Activated CD8-positive, alpha-beta memory T cell treated with anti-CD3 and anti-CD28 coated beads, Interleukin-2, amount 50 U/mL, for 24 hours (primary cell): ENCODE data around the gene FAM241B.

Experiments
- DNase-seq: peaks from one replicate; pipeline ENCODE4 v3.0.0-alpha.2; 2020; ENCODE audit errors: extremely low read depth

FAM241B gene

DNA sequence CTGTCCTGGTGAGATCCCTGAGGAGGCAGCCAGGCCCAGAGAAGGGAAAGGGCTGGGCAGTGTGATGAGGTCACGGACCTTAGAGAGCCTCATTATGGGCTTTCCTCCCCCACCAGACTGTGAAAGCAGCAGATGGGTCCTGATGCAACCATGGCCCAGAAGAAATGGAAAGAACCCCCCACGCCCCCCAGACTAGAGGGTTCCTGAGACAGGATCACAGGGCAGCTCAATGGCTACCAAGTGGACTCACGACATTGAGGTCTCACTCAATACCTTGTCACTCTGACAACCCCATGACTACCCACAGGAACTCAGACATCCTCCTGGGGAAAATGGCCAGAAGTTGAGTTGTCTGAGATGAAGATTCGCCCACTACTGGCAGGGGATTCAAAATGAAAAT, 36.7 kb downstream of the FAM241B start:
- no peak for DNase-seq

GRCh38 chr10:69668721-69669120, 38.7 kb downstream of the FAM241B start:
- DNase-seq: no peak

DNA sequence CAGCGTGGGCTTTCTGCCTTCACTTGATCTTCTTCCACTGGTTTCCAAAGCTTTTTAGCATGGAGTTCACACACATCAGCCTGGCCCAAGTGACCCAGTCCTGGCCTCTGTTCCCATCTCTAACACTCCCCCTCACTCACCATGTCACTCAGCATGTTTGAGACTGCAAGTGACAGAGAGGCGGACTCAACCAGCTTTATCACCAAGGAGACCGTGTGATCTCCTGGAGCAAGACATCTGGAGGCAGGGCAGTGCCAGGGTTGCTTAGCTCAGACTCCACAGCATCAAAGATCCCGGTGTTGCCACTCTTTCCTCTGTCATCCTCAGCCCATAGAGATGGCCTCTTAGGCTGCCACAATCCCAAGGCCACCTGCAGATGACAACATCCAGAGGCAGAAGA, 39.4 kb downstream of the FAM241B start:
- no peak for DNase-seq

GRCh38 chr10:69673521-69673920, 43.5 kb downstream of the FAM241B start:
- no peak for DNase-seq

GRCh38 chr10:69674786-69675185, 44.7 kb downstream of the FAM241B start:
- DNase-seq: no peak

GRCh38 chr10:69676301-69676700, 46.3 kb downstream of the FAM241B start:
- no peak for DNase-seq

- DNase-seq: no peak
Observed at GRCh38 chr10:69677985-69678654, 48.1 kb downstream of the FAM241B start.

DNA sequence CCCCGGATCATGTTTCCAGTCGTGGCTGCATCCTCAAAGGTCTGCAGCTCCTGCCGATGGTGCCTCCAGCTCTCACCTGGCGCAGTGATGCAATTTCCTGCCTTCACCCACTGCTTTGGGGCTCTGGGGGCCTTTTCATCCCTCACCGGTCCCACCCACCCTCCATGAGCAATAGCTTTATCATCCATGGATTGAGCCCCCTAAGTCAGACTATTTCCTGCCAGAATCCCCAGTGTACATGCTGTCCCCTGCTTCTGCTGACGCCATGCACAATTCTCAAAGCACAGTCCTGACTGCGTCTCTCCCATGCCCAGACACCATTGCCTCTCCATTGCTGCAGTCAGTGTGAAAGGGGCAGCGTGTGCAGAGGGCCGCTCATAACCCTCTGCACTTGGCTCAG, 49.7 kb downstream of the FAM241B start:
- DNase-seq: no peak

- DNase-seq: no peak
Observed at GRCh38 chr10:69680610-69681009, 50.6 kb downstream of the FAM241B start.

DNA sequence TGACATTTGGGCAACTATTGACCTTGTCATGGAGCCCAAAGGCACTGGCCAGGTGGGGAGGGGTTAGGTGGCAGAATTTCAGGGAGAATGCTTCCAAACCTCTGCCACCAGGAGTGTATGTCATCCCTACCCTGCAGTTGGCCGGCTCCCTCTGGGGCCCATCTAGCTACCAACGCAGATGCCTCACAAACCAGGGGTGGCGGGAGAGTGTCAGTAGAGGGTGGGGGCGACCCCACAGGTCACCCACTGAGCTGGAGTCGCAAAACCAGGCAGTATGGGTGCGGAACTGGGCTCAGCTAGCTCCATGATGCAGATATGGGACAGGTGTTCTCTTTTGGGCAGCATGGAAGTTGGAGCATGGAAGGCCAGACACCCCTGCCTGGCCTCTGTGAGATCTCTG, 51.4 kb downstream of the FAM241B start:
- DNase-seq: no peak

GRCh38 chr10:69682955-69683474, 53.0 kb downstream of the FAM241B start:
- no peak for DNase-seq
